Mesendoderm (in vitro differentiated cells): ENCODE measurements around the gene MRPL23.

Experiments
- DNase-seq: peaks from one replicate; pipeline ENCODE4 v3.0.0; 2013
- H2AK5ac ChIP-seq: 2 replicates; pipeline ENCODE4 v1.6.1; 2013; ENCODE audit warnings: low read length, inconsistent platforms
- H2BK120ac ChIP-seq: 2 replicates; pipeline ENCODE4 v1.6.1; 2013; ENCODE audit warnings: low read depth, mild to moderate bottlenecking, low read length, moderate library complexity, mixed read lengths
- H2BK15ac ChIP-seq: replicated peaks from 2 replicates; pipeline ENCODE4 v1.6.1; 2013; ENCODE audit warnings: low read depth, mild to moderate bottlenecking, moderate library complexity
- H2BK5ac ChIP-seq: 2 replicates; pipeline ENCODE4 v1.6.1; 2013; ENCODE audit warnings: low read length, inconsistent platforms
- H3K18ac ChIP-seq: 2 replicates; pipeline ENCODE4 v1.6.1; 2013; ENCODE audit warnings: mild to moderate bottlenecking, low read length, mixed read lengths
- H3K23ac ChIP-seq: one replicate; pipeline ENCODE4 v1.6.1; 2013; ENCODE audit warnings: low read length
- H3K27ac ChIP-seq: 2 replicates; pipeline ENCODE4 v1.5.1; 2013; ENCODE audit warnings: low read depth, mild to moderate bottlenecking, inconsistent platforms, low read length, moderate library complexity
- H3K27me3 ChIP-seq: 2 replicates; pipeline ENCODE4 v1.6.1; 2013; ENCODE audit warnings: low read length, control low read depth, mild to moderate bottlenecking, inconsistent platforms; ENCODE audit not compliant: insufficient read depth, poor library complexity
- H3K36me3 ChIP-seq: 2 replicates; pipeline ENCODE4 v1.6.1; 2013; ENCODE audit warnings: low read length, inconsistent platforms; ENCODE audit not compliant: control insufficient read depth, insufficient read depth
- H3K4ac ChIP-seq: one replicate; pipeline ENCODE4 v1.6.1; 2013; ENCODE audit warnings: low read depth, mild to moderate bottlenecking, low read length, moderate library complexity
- H3K4me1 ChIP-seq: 2 replicates; pipeline ENCODE4 v1.6.1; 2013; ENCODE audit warnings: low read depth, low read length, inconsistent platforms; ENCODE audit not compliant: control insufficient read depth
- H3K4me2 ChIP-seq: 2 replicates; pipeline ENCODE4 v1.6.1; 2013; ENCODE audit warnings: low read length
- H3K4me3 ChIP-seq: 2 replicates; pipeline ENCODE4 v1.5.1; 2013; ENCODE audit warnings: mild to moderate bottlenecking, low read length
- H3K56ac ChIP-seq: one replicate; pipeline ENCODE4 v1.6.1; 2013; ENCODE audit warnings: low read length
- H3K79me1 ChIP-seq: 2 replicates; pipeline ENCODE4 v1.6.1; 2013; ENCODE audit warnings: low read length, inconsistent platforms
- H3K79me2 ChIP-seq: 2 replicates; pipeline ENCODE4 v1.6.1; 2013; ENCODE audit warnings: mild to moderate bottlenecking, low read length; ENCODE audit not compliant: control insufficient read depth, insufficient read depth
- H3K9ac ChIP-seq: 2 replicates; pipeline ENCODE4 v1.6.1; 2013; ENCODE audit warnings: low read length, inconsistent platforms
- H4K5ac ChIP-seq: one replicate; pipeline ENCODE4 v1.6.1; 2013; ENCODE audit warnings: low read length
- H4K8ac ChIP-seq: one replicate; pipeline ENCODE4 v1.6.1; 2013; ENCODE audit warnings: low read depth, mild to moderate bottlenecking, control low read depth, low read length, moderate library complexity
- WGBS: extraction: QIAGEN DNeasy Blood & Tissue Kit; methylation state at CpG from one replicate; pipeline ENCODE4 v1.1.7; 2013; ENCODE audit warnings: low lambda C conversion rate, missing lambda C conversion rate; ENCODE audit not compliant: insufficient coverage; ENCODE audit errors: extremely low coverage; 5-methylcytosine and 5-hydroxymethylcytosine counted together

Gene MRPL23

DNA sequence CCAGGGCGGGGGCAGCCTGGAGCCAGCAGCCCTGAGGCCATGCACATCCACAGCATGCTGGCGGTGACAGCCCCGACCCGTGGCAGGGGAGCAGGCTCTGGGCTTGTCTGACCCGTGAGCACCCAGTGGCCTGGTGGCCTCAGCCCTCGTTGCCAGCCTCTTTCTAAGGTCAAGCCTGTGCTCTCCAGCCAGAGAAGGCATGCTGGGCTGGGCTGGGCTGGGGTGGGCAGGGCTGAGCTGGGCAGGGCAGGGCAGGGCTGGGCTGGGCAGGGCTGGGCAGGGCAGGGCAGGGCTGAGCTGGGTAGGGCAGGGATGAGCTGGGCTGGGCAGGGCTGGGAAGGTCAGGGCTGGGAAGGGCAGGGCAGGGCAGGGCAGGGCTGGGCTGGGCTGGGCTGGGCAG is 39.9 kb downstream of the MRPL23 start:
- Histone ChIP-seq H2BK15ac (no peak overlapping the region), H2AK5ac (no peak overlapping the region), H3K36me3 (no peaks in the 10 kb centered on the region), H3K79me1 (no peaks in the 10 kb centered on the region), H3K9ac (no peak overlapping the region), H2BK5ac (no peak overlapping the region), H4K8ac (no peak overlapping the region), H3K27ac (no peak overlapping the region), H3K79me2 (no peaks in the 10 kb centered on the region), H2BK120ac (no peak overlapping the region), H3K4me1 (no peaks in the 10 kb centered on the region), H3K27me3 (no peaks in the 10 kb centered on the region), H3K18ac (no peak overlapping the region), H3K23ac (no peak overlapping the region), H3K4me2 (no peak overlapping the region), H3K4me3 (no peak overlapping the region), H3K4ac (no peak overlapping the region), H4K5ac (no peak overlapping the region), H3K56ac (no peak overlapping the region)
- WGBS = no CpG with 5 or more reads among the region's 6 CpGs
- no peak for DNase-seq

DNA sequence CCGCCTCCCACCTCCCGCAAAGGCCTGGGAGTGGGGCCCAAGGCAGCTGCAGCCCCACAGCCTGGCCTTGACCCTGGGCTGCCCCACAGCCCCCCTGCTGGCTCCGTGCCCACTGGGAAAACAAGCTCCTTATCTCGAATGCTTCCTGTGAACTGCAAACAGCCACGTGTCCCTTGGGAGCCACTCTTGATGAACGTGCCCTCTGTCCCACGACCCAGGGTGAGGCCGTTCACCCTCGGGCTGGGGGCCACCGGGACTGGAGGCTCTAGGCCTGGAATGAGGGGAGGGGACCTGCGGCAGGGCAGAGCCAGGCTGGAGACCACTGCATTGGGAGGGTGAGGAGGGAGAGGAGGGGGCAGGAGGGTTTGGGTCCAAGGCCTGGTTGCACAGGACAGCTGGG is 41.0 kb downstream of the MRPL23 start:
- H3K79me1 ChIP-seq = no peaks in the 10 kb centered on the region
- no peak overlapping the region for H2BK15ac ChIP-seq
- H3K4ac ChIP-seq = no peak overlapping the region
- H3K36me3 ChIP-seq = no peaks in the 10 kb centered on the region
- H3K18ac ChIP-seq = no peak overlapping the region
- H3K4me2 ChIP-seq = no peak overlapping the region
- no peak overlapping the region for H4K8ac ChIP-seq
- H2AK5ac ChIP-seq = no peak overlapping the region
- H3K4me3 ChIP-seq = no peak overlapping the region
- DNase-seq = no peak
- no peak overlapping the region for H3K9ac ChIP-seq
- no peaks in the 10 kb centered on the region for H3K4me1 ChIP-seq
- no peaks in the 10 kb centered on the region for H3K27me3 ChIP-seq
- no peak overlapping the region for H3K56ac ChIP-seq
- no peak overlapping the region for H2BK120ac ChIP-seq
- H2BK5ac ChIP-seq = no peak overlapping the region
- WGBS = no CpG with 5 or more reads among the region's 11 CpGs
- H4K5ac ChIP-seq = no peak overlapping the region
- no peak overlapping the region for H3K23ac ChIP-seq
- no peaks in the 10 kb centered on the region for H3K79me2 ChIP-seq
- H3K27ac ChIP-seq = no peak overlapping the region

DNA sequence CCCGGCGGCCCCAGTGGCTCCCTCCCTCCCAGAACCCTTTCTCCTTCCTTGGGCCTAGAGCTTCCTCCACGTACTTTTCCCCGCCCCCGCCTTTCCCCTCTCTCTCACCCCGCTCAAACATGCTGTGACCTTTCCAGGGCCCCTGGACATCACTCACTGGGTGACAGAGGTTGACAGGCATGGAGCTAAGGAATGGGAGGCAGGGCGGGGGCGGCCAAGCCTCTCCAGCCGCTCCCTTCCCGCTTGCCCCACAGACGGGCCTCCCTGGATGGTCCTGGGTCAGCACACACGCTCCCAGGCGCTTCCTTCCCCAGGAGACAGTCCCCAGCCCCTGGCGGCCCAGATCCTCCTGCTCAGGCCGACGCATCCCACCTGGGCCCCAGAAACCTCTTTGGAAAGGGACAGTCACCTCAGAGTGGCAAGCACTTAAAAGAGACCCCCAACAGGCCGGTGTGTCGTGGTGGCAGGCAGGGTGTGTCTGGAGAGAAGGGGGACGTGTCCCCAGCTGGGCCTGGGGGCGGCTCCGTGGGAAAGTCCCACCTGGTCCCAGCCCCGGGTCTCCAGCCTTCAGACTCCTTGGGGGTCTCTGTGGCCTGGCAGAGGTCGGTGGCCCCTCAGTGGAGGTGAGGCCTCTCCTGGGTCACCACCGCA is 41.7 kb downstream of the MRPL23 start:
- H2BK15ac ChIP-seq = no peak overlapping the region
- H4K8ac ChIP-seq = no peak overlapping the region
- no peak overlapping the region for H3K9ac ChIP-seq
- H3K4me1 ChIP-seq = no peaks in the 10 kb centered on the region
- H4K5ac ChIP-seq = no peak overlapping the region
- peak; percentile 0 for DNase-seq
- H3K79me2 ChIP-seq = no peaks in the 10 kb centered on the region
- H3K79me1 ChIP-seq = no peaks in the 10 kb centered on the region
- H3K23ac ChIP-seq = no peak overlapping the region
- no peak overlapping the region for H3K27ac ChIP-seq
- no peaks in the 10 kb centered on the region for H3K36me3 ChIP-seq
- H3K27me3 ChIP-seq = no peaks in the 10 kb centered on the region
- H3K4me3 ChIP-seq = no peak overlapping the region
- WGBS = no CpG with 5 or more reads among the region's 24 CpGs
- no peak overlapping the region for H3K56ac ChIP-seq
- no peak overlapping the region for H3K4ac ChIP-seq
- no peak overlapping the region for H2BK120ac ChIP-seq
- H3K4me2 ChIP-seq = no peak overlapping the region
- no peak overlapping the region for H3K18ac ChIP-seq
- no peak overlapping the region for H2BK5ac ChIP-seq
- H2AK5ac ChIP-seq = no peak overlapping the region

DNA sequence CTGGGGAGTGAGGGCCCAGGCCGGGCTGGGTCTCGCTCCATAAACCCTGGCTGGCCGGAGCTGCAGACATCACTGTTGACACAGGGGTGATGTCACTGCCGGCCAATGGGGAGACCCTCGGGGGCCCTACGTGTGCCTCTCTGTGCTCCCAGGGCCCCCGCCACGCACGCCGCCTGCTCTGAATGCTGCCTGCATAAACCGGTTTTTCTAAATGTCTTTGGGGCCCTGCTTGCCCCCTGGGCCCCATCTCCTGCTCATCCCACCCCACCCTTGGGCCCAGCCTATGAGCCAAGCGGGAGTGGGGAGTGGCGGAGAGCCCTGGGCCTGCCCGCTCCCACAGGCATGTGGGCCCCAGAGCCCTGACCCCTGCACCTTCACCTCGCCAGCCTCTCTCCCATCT is 42.8 kb downstream of the MRPL23 start:
- no peak overlapping the region for H2BK5ac ChIP-seq
- H3K9ac ChIP-seq = no peak overlapping the region
- no peak overlapping the region for H3K4ac ChIP-seq
- WGBS = no CpG with 5 or more reads among the region's 15 CpGs
- no peaks in the 10 kb centered on the region for H3K36me3 ChIP-seq
- H4K8ac ChIP-seq = no peak overlapping the region
- no peak overlapping the region for H3K4me3 ChIP-seq
- no peaks in the 10 kb centered on the region for H3K27me3 ChIP-seq
- H2AK5ac ChIP-seq = no peak overlapping the region
- no peak overlapping the region for H3K4me2 ChIP-seq
- no peak overlapping the region for H3K56ac ChIP-seq
- H3K18ac ChIP-seq = no peak overlapping the region
- H3K79me2 ChIP-seq = no peaks in the 10 kb centered on the region
- no peak overlapping the region for H3K23ac ChIP-seq
- H3K4me1 ChIP-seq = no peaks in the 10 kb centered on the region
- H3K27ac ChIP-seq = no peak overlapping the region
- no peak overlapping the region for H2BK15ac ChIP-seq
- no peaks in the 10 kb centered on the region for H3K79me1 ChIP-seq
- no peak overlapping the region for H2BK120ac ChIP-seq
- DNase-seq = no peak
- H4K5ac ChIP-seq = no peak overlapping the region

DNA sequence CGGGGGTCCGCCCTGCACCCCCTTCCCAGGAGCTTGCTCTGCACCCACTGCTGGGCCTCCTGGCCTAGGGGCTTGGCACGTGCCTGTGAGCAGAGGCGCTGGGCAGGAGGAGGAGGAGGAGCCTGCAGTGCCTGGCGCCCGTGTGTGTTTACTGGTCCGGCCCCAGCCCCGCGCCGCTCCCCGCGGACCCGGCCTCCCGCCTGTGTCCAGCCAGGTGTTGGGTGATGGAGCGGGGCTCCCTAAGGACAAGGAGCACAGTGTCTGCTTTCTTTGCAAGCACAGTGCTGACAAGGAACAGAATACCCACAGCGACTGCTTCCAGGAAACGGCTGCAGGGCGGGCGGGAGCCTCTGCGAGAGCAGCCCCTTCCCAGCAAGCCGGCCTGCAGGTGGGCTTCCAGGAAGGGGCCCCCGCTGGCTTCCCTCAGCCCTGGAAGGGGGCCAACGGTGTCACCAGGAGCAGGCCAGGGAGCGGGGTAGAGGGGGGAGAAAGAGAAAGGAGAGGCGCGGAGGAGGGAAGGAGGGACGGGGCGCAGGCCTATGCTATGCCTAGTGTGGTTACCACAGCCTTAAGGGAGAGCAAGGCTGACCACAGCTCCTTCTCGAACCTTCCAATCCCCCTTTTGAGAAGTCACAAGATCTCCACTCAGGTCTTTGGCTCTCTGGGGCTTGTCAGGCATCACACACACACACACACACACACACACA is 43.9 kb downstream of the MRPL23 start:
- no peaks in the 10 kb centered on the region for H3K27me3 ChIP-seq
- H4K8ac ChIP-seq = no peak overlapping the region
- H2BK120ac ChIP-seq = no peak overlapping the region
- no peak overlapping the region for H3K23ac ChIP-seq
- no peaks in the 10 kb centered on the region for H3K79me1 ChIP-seq
- H3K56ac ChIP-seq = no peak overlapping the region
- no peak for DNase-seq
- no peak overlapping the region for H2BK5ac ChIP-seq
- no peak overlapping the region for H2BK15ac ChIP-seq
- no peak overlapping the region for H2AK5ac ChIP-seq
- H3K79me2 ChIP-seq = no peaks in the 10 kb centered on the region
- H3K4me3 ChIP-seq = no peak overlapping the region
- no peak overlapping the region for H3K18ac ChIP-seq
- no CpG with 5 or more reads among the region's 29 CpGs for WGBS
- H3K4me2 ChIP-seq = no peak overlapping the region
- H3K9ac ChIP-seq = no peak overlapping the region
- H4K5ac ChIP-seq = no peak overlapping the region
- no peak overlapping the region for H3K27ac ChIP-seq
- no peak overlapping the region for H3K4ac ChIP-seq
- no peaks in the 10 kb centered on the region for H3K4me1 ChIP-seq
- no peaks in the 10 kb centered on the region for H3K36me3 ChIP-seq

DNA sequence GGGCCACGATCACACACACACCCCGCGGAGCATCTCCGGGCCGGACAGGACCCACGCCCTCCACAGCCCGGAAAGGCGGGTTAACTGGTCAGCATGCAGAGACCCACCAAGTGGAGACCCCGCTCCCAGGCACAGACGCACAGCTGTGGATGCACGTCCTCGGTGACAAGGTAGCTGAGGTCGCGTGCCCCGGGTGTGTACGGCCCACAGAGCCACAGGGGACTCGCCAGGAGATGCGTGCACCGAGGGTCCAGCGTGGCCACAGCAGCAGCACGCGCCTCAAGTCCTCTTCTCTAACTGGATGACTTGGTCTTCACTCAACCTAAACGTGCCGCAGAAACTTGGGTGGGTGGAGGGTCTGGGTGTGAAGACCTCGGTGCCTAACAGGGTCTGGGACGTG is 45.0 kb downstream of the MRPL23 start:
- H4K5ac ChIP-seq = no peak overlapping the region
- no peak overlapping the region for H2BK15ac ChIP-seq
- H3K36me3 ChIP-seq = no peaks in the 10 kb centered on the region
- no peak overlapping the region for H3K27ac ChIP-seq
- no peak overlapping the region for H2AK5ac ChIP-seq
- DNase-seq = no peak
- no peak overlapping the region for H4K8ac ChIP-seq
- no peak overlapping the region for H2BK120ac ChIP-seq
- whole genome bisulfite sequencing = no CpG with 5 or more reads among the region's 26 CpGs
- H3K79me1 ChIP-seq = no peaks in the 10 kb centered on the region
- no peak overlapping the region for H3K4ac ChIP-seq
- H3K9ac ChIP-seq = no peak overlapping the region
- H3K23ac ChIP-seq = no peak overlapping the region
- no peaks in the 10 kb centered on the region for H3K27me3 ChIP-seq
- no peak overlapping the region for H3K4me2 ChIP-seq
- H3K79me2 ChIP-seq = no peaks in the 10 kb centered on the region
- H3K4me3 ChIP-seq = no peak overlapping the region
- H3K18ac ChIP-seq = no peak overlapping the region
- no peak overlapping the region for H2BK5ac ChIP-seq
- no peak overlapping the region for H3K56ac ChIP-seq
- no peaks in the 10 kb centered on the region for H3K4me1 ChIP-seq
